Left ventricle myocardium superior (tissue), 1 donor: Measurements from ENCODE around the gene ZNF3. TPM values are rescaled to one million over a fixed set of nuclear protein-coding genes. Genes with fewer than 3 reads are reported as not detected.
"Not testable (repeated sequence)": the region's sequence is repeated elsewhere in the genome, so short reads cannot be mapped to it uniquely, and the experiment has no call there.

ENCODE experiments used
- ATAC-seq: fragments of 200-7000 bp; cut with Tn5 transposase; one replicate; pipeline ENCODE4 v1.9.1; 2020; ENCODE audit warnings: mild to moderate bottlenecking, moderate library complexity
- DNase-seq: peaks from one replicate; pipeline ENCODE4 v3.0.0-alpha.2; 2020
- intact Hi-C: fragments of 100-400 bp; cut with micrococcal nuclease; formaldehyde crosslinking; loops from one replicate; pipeline ENCODE4 v1.11.0; 2022
- long read RNA-seq: library from polyadenylated mRNA; unstranded; transcript quantifications from one replicate; pipeline ENCODE4 v2.0.0, GENCODE V29; 2021
- total RNA-seq: library from RNA; stranded (reverse); fragmentation: NEBNext Ultra II Directional; extraction: Animal tissue kit (Norgen Biotek cat#: 25700); gene quantifications from one replicate; pipeline ENCODE4 v1.2.1, GENCODE V29; 2021
- donor health status: DM: no; HTN: yes; CAD: no; lungs with severe emphysema.

Gene ZNF3
- total RNA-seq, result 15.6 TPM
- long read RNA-seq, transcript ZNF3-202 (6 exons, 2,799 nt), result major isoform, 10 of 28 reads
- long read RNA-seq, partial matches to known transcripts, result 0 of 28 reads
- long read RNA-seq, other reads (novel, unspliced or antisense), result 14 of 28 reads

GRCh38 chr7:100081535-100082102 is at the start of gene ZNF3:
TSS of gene ZNF3 (minus strand) at chr7:100081723. CDS start at chr7:100077357, 4,366 bp downstream.
- peak; percentile 96 for ATAC-seq
- intact Hi-C loops, result no loop called here
- peak; percentile 99 for DNase-seq

GRCh38 chr7:100130608-100131453 is 49.3 kb upstream of the ZNF3 start:
- intact Hi-C loops, result no loop called here
- ATAC-seq, result no peak

GRCh38 chr7:100130220-100130607 is 48.7 kb upstream of the ZNF3 start:
- intact Hi-C loops, ATAC-seq, DNase-seq: not testable (repeated sequence)

More at GRCh38 chr7:100130608-100131453, 49.3 kb upstream of the ZNF3 start:
- peak; percentile 86 for DNase-seq

GRCh38 chr7:100128637-100128963 is 47.1 kb upstream of the ZNF3 start:
- DNase-seq, result no peak
- intact Hi-C loops, result no loop called here

GRCh38 chr7:100127866-100128636 is 46.5 kb upstream of the ZNF3 start:
- intact Hi-C loops, result no loop called here
- DNase-seq (no peak), ATAC-seq (peak; percentile 2)

More at GRCh38 chr7:100128637-100128963, 47.1 kb upstream of the ZNF3 start:
- ATAC-seq, result no peak

- intact Hi-C loops, result no loop called here
- DNase-seq, result peak; percentile 88
- peak; percentile 94 for ATAC-seq
Measured at GRCh38 chr7:100126931-100127865, 45.7 kb upstream of the ZNF3 start, which contains the start of gene MBLAC1. TSS of gene MBLAC1 (plus strand) at chr7:100126967. CDS start at chr7:100127396, 429 bp downstream.

- intact Hi-C loops, result no loop called here
- DNase-seq, result peak; percentile 87
- ATAC-seq, result peak; percentile 39
Measured at GRCh38 chr7:100126239-100126930, 44.9 kb upstream of the ZNF3 start.

- no peak for ATAC-seq
- peak; percentile 2 for DNase-seq
- intact Hi-C loops, result no loop called here
Measured at GRCh38 chr7:100124301-100125230, 43.0 kb upstream of the ZNF3 start.

GRCh38 chr7:100122568-100122967 is 41.0 kb upstream of the ZNF3 start:
- intact Hi-C loops, result no loop called here
- no peak for ATAC-seq
- DNase-seq, result peak; percentile 3

GRCh38 chr7:100122067-100122466 is 40.5 kb upstream of the ZNF3 start:
- no peak for ATAC-seq

GRCh38 chr7:100120733-100121036 is 39.2 kb upstream of the ZNF3 start:
- ATAC-seq (no peak), DNase-seq (no peak)
- intact Hi-C loops, result no loop called here

More at GRCh38 chr7:100122067-100122466, 40.5 kb upstream of the ZNF3 start:
- peak; percentile 27 for DNase-seq
- intact Hi-C loops, result no loop called here

- peak; percentile 62 for DNase-seq
- ATAC-seq, result peak; percentile 72
- intact Hi-C loops, result no loop called here
Measured at GRCh38 chr7:100119970-100120732, 38.6 kb upstream of the ZNF3 start.

- DNase-seq (peak; percentile 97), ATAC-seq (peak; percentile 94)
- intact Hi-C loops, result no loop called here
Measured at GRCh38 chr7:100119072-100119969, 37.8 kb upstream of the ZNF3 start, which contains the start of the genes CNPY4 and TAF6. TSS of gene CNPY4 (plus strand) at chr7:100119634. CDS start at chr7:100119745, 111 bp downstream. TSS of gene TAF6 (minus strand) at chr7:100119358. CDS start at chr7:100114209, 5,149 bp downstream.

GRCh38 chr7:100118388-100119071 is 37.0 kb upstream of the ZNF3 start:
- ATAC-seq (no peak), DNase-seq (no peak)
- intact Hi-C loops, result no loop called here

GRCh38 chr7:100115026-100115425 is 33.5 kb upstream of the ZNF3 start:
- intact Hi-C loops, result no loop called here
- DNase-seq (peak; percentile 4), ATAC-seq (no peak)
